AG04449 (cell line): ENCODE results near the gene SMIM10L2A.
A peak's percentile ranks its signal among the peaks of the same experiment; 100 is the strongest.
"Not testable (repeated sequence)": the region's sequence is repeated elsewhere in the genome, so short reads cannot be mapped to it uniquely, and the experiment has no call there.

ENCODE experiments used
- CTCF ChIA-PET: fragments of 350-600 bp; formaldehyde crosslinking; extraction: SDS; loops from one replicate; lab custom pipeline; 2021; ENCODE audit warnings: antibody characterized with exemption; lab: Yijun Ruan, JAX
- POLR2A ChIA-PET: fragments of 400-600, 350-600 bp; formaldehyde crosslinking; extraction: SDS; loops from one replicate; lab custom pipeline; 2020; ENCODE audit warnings: antibody characterized with exemption, inconsistent platforms; lab: Yijun Ruan, JAX
- DNase-seq: peaks from one replicate; pipeline ENCODE4 v3.0.0-alpha.2; 2010; ENCODE audit warnings: low read depth, low spot score
- H3K4me3 ChIP-seq: 2 replicates; pipeline ENCODE4 v1.5.1; 2011; ENCODE audit warnings: low read depth, mild to moderate bottlenecking, control low read depth, low read length
- CTCF ChIP-seq: IDR thresholded peaks from one replicate; pipeline ENCODE4 v1.5.1; 2011; ENCODE audit warnings: mild to moderate bottlenecking, moderate library complexity, low read length, control low read depth, inconsistent platforms; ENCODE audit not compliant: insufficient read depth; ENCODE audit errors: missing control alignments

SMIM10L2A gene

GRCh38 chrX:135449637-135450550, 28.1 kb downstream of the SMIM10L2A start:
- CTCF ChIA-PET = no interaction called here
- POLR2A ChIA-PET = no interaction called here
- no peak overlapping the region for H3K4me3 ChIP-seq
- TF ChIP-seq CTCF = no peak
- no peak for DNase-seq

GRCh38 chrX:135453381-135453780, 31.6 kb downstream of the SMIM10L2A start:
- TF ChIP-seq CTCF = no peak
- CTCF ChIA-PET = no interaction called here
- no peak overlapping the region for H3K4me3 ChIP-seq
- no peak for DNase-seq
- POLR2A ChIA-PET = no interaction called here

GRCh38 chrX:135454816-135455215, 33.1 kb downstream of the SMIM10L2A start:
- CTCF ChIA-PET = no interaction called here
- no peak for DNase-seq
- POLR2A ChIA-PET = no interaction called here
- H3K4me3 ChIP-seq = no peak overlapping the region
- TF ChIP-seq CTCF = no peak

- DNase-seq, CTCF ChIA-PET, H3K4me3 ChIP-seq, POLR2A ChIA-PET: not testable (repeated sequence)
These were observed 40.0 kb downstream of the SMIM10L2A start for GRCh38 chrX:135461756-135462155.

- no peak overlapping the region for H3K4me3 ChIP-seq
- DNase-seq = no peak
- ChIA-PET CTCF (interaction anchor here (1.1 kb wide), 1 partner anchor 133 kb away, joined by 3 read pairs; no protein-coding TSS in a partner anchor), POLR2A (no interaction called here)
- TF ChIP-seq CTCF = peak; percentile 29
These were observed 42.2 kb downstream of the SMIM10L2A start for GRCh38 chrX:135463937-135464336.

GRCh38 chrX:135476378-135476777, 54.6 kb downstream of the SMIM10L2A start:
- CTCF ChIA-PET = no interaction called here
- no peak for TF ChIP-seq CTCF
- POLR2A ChIA-PET = no interaction called here
- DNase-seq = no peak
- no peak overlapping the region for H3K4me3 ChIP-seq
